Measurements from ENCODE around the gene ITPR2. TPM values are rescaled to one million over a fixed set of nuclear protein-coding genes. Genes with fewer than 3 reads are reported as not detected.
"Not testable (repeated sequence)": the region's sequence is repeated elsewhere in the genome, so short reads cannot be mapped to it uniquely, and the experiment has no call there.

The ITPR2 gene
- total RNA-seq, 1 experiment from 2014 or later, result 6.5 TPM

DNA sequence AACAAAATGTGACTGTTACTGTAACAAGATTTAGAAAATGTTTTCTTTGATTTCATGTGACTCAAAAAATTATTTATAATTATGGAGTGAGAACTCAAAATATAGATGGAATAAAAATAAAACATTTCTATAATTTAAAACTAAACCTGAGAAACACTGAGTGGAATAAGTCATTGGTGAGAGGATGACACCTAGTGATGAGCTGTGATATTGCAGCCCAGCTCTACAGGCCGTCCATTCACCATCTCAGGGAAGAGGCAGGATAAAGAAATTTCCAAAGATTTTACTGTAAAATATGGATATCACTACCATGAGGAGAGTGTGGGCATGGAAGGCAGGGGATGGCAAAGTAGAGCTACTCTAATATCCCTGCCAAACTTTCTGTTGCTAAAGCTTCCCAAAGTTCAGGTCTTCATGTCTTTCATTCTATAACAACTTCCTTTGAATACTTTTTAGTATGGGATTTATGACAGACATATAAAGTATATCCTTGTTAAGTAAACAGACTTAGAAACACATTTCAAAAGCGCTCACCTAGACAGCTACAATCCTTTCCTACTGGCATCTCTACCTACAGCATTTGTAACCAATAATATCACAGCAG, 308.0 kb downstream of the ITPR2 start:
- peak; percentile 21 for DNase-seq (ENCODE audit: low spot score)

DNA sequence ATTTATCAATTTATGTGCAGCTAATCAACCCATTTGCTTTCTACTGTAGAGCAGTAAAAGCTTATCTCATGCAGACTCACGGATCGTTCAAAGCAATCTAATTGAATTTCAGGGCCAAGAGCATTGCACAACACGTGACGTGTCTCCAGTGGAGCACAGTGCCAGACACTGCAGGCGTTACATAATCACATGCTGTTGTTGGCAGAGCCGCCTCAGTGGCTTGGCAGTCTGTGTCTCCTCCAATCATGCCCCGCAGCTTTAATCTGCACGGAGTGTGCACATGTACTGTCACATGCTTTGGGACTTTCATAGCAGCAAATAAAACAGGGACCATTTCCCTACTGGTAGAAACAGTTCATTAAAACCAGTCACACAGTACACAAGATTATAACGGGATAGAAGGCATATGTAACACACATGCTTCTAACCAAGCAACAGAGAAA, 309.3 kb downstream of the ITPR2 start:
- DNase-seq (ENCODE audit: low spot score), result no peak

DNA sequence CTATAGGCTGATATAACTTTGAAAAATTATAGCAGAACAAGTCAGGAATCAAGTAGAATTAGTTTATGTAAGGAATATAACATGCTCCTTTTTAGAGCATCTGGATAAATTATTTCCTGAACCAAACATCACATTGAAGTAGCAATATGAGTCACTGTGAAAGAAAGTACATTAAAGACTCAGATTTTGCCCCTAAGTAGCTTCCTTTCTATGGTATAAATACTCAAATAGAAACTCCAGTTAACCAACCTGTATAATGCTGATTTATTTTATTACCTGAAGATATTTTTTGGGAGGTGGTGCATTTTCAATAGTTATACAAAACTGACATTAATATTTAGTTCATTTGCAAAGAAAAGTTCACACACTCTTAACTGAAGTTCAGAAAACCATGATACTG, 312.1 kb downstream of the ITPR2 start:
- DNase-seq (ENCODE audit: low spot score), result no peak

DNA sequence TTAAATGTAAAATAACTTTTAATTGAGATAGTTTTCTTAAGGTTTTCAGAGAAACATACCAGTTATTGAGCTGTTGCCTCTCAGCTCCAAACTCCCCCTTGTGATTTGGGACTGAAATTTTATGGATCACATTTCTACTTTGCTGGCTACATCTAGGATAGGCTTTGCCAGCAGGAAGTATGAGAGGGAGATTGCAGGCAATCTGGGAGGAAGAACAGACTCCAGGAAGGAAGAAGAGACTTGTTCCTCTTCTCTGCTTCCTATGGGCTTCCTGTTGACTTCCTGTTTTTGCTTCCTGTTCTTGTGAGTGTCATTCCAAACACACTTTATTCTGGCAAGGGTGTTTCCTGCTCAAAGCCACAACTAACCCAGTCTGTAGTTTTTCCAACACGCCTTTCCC, 312.9 kb downstream of the ITPR2 start:
- no peak for DNase-seq (ENCODE audit: low spot score)

DNA sequence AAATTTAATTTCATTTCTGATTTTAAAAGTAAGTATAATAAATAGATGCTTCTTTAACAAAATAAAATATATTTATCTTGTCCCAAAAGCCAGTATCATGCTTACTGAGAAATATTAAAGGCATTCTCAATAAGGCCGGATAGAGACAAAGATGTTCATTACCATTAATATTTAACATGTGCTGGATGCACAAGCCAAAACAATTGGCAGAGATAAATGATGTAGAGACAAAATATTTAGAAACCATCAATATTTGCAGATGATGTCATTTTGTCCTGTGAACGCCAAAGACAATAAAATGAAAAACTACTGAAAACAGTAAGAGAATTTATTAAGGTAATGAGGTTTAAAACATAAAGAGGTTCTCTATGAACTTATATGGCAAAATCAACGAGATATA, 313.5 kb downstream of the ITPR2 start:
- DNase-seq (ENCODE audit: low spot score), result no peak

DNA sequence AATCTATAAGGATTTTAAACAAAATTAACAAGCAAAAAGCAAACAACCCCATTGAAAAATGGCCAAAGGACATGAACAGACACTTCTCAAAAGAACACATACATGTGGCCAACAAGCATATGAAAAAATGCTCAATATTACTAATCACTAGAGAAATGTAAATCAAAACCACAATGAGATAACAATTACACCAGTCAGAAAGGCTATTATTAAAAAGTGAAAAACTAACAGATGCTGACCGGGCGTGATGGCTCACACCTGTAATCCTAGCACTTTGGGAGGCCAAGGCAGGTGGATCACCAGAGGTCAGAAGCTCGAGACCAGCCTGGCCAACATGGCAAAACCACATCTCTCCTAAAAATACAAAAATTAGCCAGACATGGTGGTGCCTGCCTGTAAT, 315.7 kb downstream of the ITPR2 start:
- not testable (repeated sequence) for DNase-seq (ENCODE audit: low spot score)

DNA sequence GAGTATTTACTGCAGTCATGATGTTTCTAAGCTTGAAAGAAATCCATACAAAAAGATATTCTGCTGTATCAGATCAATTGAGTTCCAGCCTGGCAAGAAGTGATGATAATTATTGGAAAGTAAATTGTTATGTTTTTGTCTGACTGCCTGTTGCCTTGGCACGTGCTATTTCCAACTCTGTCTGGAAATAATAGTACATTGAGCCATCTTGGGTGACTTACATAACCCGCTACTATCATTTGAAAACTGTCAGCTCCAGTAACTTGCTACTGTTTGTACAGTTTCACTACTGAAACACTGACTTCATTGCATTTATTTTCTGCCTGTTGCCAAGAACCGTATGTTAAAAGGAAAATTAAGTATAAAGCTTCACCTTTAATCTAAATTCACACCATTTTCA, 318.6 kb downstream of the ITPR2 start:
- DNase-seq (ENCODE audit: low spot score), result no peak

DNA sequence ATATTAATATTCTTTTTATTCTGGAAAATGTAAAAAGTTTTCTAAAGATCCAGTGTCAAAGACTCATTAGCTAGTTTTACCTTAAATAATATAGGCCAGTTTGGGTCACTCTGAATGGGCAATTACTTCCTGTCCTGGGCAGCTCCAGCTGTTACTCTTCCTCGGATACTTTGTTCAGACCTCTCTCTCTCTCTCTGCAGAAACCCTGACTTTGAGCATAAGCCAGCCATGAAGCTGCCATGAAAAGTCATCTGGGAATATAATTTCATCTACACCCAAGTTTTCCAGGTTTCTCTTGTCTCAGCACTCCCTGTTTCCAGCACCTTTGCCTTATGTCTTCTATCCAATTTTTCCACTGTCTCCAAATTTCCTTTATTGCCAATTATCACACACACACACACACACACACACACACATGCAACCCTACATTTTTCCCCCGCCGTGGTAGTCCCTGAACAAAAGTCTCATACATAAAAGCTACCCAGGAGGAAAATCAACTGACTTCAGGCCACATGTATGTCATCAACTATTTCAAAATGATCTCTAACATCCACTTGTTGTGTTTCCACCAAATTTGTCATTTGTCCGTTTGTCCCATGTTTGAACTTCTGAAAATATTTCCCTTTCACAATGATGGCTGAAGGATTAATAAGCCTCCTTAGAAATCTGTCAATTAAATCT, 319.5 kb downstream of the ITPR2 start:
- DNase-seq (ENCODE audit: low spot score), result no peak

DNA sequence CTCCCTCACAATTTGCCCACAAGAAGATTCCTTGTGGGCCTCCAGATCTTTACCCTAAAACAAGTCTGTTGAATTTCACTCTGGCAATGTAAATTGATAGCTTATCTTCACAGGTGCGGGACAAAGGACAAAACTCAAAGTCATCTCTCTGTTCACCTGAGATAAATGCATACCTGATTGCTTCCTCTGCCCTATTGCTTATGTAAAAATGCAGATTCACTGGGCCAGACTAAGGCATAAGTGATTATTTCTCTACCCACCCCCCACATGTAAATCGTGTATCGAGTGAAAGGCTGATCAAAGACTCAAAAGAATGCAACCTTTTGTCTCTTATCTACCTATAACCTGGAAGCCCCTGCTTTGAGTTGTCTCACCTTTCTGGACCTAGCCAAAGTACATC, 320.8 kb downstream of the ITPR2 start:
- DNase-seq (ENCODE audit: low spot score), result no peak

DNA sequence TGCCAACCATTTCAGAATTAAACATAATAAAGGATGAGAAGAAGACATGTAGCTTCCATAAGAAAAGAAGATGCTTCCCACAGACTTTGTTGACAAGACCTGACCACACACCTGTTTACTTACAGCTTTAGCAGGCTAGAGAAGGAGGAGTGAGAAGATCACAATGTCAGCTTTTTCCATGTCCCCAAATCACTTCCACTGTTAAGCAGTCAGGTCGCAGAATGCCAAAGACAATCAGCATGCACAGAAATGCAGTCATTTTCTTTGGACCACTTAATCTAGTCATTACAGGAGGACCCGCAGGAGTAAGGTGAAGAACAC, 322.7 kb downstream of the ITPR2 start:
- DNase-seq (ENCODE audit: low spot score), result no peak

DNA sequence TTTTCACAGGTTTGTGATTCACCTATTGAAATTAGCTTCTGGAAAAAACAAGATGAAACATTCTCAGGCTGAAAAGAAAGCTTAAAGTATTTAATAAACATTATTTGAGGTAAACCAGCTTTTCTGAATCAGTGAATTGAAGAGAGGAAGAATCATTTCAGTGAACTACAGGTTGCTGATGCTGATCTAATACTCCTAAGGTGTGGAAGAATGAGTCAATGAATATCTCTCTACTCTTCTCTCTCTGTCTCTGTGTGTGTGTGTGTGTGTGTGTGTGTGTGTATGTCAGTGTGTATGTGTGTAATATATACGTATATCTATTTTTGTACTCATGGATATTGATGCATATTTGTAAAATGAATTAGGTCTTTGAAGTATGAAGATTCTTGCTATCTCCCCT, 325.4 kb downstream of the ITPR2 start:
- DNase-seq (ENCODE audit: low spot score), result no peak

DNA sequence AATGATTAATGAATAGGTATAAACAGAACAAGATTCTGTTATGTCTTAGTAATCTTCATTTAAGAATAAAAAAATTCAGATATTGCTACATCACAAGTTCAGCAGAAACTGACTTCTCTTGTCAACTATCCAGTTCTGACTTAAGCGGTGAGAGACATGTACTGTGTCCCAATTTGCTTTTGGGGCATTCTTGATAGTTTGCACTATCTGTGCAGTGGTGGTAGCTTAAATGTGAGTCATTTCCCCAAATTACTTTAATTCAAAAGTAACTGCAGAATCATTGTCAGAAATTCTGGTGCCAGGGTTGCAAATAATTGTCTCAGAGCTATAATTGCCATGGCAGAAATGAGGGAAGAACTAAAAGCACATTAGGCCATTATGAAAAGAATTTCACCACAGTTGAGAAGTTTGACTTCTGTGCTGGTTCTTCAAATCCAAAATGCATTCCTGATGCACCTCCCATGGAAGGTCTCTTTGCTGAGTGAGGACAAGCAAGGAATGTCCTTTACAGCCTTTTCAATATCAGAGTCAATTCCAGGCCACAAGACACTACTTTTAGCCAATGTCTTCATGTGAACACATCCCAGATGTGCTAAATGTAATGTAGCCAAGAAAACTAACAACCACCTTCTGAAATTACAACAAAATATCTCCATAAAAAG, 332.9 kb downstream of the ITPR2 start:
- DNase-seq (ENCODE audit: low spot score), result no peak

DNA sequence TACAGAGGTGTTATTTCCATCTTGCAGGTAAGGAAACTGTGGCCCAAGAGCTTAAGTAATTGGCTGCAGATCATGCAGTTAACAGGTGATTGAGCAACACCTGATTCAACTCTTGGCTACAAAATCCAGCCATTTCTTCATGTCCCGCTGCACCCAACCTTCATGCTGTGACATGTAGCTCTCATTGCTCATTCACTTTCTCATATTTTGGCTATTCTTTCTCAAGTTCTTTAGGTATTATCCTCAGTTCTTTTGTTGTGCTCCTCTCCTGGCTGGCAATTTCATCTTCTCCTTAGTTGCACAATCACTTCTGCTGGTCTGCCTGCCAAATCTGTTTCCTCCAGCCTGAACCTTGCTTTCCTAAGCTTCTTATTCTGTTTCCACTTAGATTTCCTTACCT, 336.8 kb downstream of the ITPR2 start:
- no peak for DNase-seq (ENCODE audit: low spot score)

DNA sequence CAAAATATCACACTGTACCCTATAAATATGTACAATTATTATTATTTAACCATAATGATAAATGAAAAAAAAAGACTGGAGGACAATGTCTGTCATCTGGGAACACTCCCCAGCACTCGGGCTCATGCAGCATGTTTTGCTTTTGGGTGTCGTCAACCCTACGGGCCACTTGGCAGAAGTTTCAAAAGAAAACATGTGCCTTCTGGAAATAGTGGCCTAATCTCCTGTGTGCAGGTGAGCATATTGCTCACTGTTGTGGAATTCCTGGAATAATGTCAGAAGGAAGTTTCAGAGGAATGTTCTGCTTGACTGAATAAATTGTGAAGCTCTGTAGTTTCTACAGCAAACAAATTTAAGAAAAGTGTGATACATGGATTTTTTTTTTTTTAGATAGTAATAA, 339.3 kb downstream of the ITPR2 start:
- DNase-seq (ENCODE audit: low spot score), result peak; percentile 1

DNA sequence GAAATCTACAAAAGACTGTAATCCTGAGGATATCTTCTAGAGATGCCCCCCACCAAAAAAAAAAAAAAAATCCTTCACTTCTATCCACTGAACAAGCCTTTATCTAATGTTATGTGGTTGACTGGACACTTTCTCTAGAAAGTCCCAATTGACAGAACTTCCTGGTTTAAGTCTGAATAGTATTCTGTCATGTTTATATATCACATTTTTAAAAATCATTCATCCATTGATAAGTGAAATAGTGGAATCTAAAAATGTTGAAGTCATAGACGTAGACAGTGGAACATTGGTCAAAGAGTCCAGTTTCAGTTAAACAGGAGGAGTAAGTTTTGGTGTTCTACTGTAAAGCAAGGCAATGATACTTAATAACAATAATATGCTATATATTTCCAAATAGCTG, 340.6 kb downstream of the ITPR2 start:
- no peak for DNase-seq (ENCODE audit: low spot score)

DNA sequence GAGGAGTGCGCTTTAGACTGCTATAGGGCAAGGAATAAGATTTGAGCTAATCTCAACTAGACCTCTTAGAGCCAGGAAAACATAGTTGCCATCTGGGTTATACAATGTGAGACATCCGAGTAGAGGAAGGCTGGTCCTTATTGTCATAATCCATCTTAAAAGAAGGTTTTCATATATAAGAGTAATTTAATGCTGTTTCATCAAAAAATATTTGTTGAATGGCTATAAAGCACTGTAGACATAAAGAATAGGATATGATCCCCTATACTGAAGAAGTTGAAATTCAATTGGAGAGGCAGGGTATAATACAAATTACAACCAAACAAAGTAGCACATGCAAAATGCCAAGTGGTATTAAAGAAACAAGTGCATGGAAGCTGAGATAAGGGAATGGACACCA, 343.1 kb downstream of the ITPR2 start:
- no peak for DNase-seq (ENCODE audit: low spot score)

DNA sequence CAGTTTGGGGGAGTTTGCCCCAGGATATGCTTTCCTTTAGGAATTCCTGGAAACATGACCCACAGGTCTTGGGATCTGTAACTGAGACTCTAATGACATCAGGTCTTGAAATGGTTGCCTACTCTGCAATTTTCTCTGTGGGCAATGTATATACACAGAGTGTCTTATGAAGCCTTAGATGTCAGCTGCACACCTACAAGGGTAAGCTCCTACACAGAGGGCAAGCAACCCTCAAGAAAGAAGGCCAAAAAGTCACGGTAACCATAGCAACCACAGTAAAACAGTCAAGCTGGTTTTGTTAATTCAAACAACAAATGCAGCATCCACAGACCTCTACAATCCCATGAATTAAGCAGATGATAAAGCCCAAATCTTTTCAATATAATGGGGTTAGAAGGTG, 344.6 kb downstream of the ITPR2 start:
- DNase-seq (ENCODE audit: low spot score), result no peak

DNA sequence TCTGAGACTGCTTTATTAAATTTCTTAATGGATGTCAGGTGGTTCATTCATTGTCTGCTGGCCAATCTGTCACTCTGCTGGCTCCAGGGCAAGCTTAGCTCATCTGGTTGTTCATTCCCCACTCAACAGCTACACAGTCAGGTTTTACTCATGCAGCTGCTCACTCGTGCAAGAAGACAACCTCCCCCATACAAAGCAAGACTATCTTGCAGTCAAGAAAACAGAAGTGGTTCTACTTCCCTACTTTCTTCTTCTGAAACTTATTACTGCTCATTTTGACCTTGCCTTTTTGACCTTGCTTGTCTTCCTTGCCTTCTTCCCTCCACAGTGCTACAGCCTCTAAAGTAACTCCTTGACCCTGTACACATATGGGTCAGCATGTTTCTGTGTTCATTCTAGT, 359.7 kb downstream of the ITPR2 start:
- no peak for DNase-seq (ENCODE audit: low spot score)

DNA sequence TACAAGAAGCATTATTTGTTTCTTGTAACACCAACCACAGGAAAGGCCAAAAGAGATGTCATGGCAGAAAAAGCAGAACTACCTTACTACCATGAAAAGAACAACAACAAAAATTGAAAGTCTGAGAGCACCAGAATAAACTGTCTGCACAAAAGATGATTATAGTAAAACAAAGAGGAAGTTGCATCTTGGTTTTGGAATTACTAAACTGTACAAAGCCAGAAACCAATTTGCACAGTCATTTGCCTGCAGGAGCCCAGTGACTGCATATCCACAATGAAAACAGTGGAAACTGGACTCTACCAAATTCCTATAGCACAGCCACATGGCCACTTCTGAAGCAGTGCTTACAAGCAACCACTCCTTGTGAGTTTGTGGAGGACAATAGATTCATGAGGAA, 361.4 kb downstream of the ITPR2 start:
- no peak for DNase-seq (ENCODE audit: low spot score)

DNA sequence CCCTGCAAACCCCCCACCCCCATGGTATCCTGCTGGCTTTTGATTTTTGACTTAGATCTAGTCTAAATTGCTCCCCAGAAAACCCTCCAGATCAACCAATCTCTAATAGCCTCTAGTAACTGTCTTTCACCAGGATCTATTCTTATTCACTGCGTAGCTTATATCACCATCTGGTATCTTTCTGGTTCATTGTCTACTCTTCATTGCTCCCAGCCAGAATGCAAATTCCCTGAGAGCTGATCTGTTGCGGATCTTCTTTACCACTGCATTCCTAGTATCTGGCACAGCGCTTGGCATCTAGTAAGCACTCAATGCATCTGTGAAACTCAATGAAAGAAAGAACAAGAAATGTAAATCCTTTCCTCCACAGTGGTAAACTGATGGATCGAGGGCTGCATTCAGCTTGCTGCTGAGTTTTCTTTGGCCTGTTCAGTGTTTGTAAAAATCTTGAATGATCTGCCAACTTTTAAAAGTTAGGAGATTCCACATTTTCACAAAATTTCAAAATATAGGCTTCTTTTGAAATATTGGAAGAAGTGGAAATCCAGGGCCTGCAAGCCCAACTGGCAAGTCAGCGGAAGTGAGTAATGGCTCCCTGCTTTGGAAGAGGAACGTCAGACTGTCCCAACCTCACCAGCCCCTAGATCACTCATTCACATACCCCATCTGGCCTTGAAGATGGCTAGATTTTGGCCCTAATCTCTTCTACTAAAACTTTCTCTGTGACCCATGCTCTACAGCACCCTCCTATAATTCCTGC, 363.4 kb downstream of the ITPR2 start:
- DNase-seq (ENCODE audit: low spot score), result no peak

DNA sequence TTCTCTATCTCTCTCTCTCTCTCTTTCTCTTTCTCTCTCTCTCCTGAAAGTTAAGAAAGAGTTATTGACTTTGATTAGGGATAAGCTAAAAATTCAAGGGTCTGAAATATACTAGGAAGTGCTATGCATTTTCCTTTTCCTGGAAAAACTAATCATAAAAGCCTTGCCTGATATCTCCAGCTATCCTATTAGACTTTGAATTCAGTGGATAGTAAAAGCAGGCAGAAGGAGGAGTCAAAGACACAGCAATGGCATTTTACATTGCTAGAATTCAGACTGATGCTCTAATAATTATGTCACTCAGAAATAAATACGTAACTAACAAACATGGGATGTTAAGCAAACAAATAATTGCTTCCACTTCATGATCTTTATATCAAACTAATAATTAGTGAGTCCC, 365.6 kb downstream of the ITPR2 start:
- no peak for DNase-seq (ENCODE audit: low spot score)

DNA sequence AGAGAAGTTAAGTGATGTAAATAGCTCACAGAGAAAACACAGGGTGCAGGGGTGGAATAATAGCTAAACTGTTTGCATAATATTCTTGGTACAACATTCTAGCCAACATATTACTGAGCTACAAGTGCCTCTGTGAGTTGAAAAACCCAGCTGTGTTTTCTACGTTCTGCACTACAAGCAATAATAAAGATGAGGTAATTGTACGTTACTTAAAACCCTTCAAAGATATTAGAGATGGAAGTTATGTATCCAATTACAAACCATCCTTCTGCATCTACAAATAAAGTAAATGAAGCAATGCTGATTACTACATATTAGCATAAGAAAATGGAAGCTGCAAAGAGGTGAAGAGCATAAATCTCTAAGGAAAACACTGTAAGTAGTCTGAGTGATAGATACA, 366.3 kb downstream of the ITPR2 start:
- no peak for DNase-seq (ENCODE audit: low spot score)
